CD4-positive, alpha-beta memory T cell (primary cell): ENCODE data around the gene ELANE. TPM values are rescaled to one million over a fixed set of nuclear protein-coding genes. Genes with fewer than 3 reads are reported as not detected.
"Not testable (repeated sequence)": the region's sequence is repeated elsewhere in the genome, so short reads cannot be mapped to it uniquely, and the experiment has no call there.

ENCODE experiments used
- CTCF ChIA-PET: fragments of 350-600 bp; sonication (Branson Sonifier 250); formaldehyde crosslinking; loops from one replicate; lab custom pipeline; 2021; ENCODE audit warnings: inconsistent platforms; ENCODE audit not compliant: partially characterized antibody; lab: Charles Lee
- POLR2A ChIA-PET: fragments of 350-600 bp; sonication (Branson Sonifier 250); formaldehyde crosslinking; loops from one replicate; lab custom pipeline; 2021; ENCODE audit not compliant: partially characterized antibody; lab: Charles Lee
- DNase-seq, 5 donors: peaks; one replicate each; pipeline versions ENCODE4 v3.0.0 to v3.0.0-alpha.2; 2020 to 2022; ENCODE audit warnings: mixed read lengths in 1 of 5
- H3K27ac ChIP-seq: one replicate; pipeline ENCODE4 v1.7.0; 2013; ENCODE audit warnings: low read depth, low read length
- H3K27me3 ChIP-seq: 2 replicates; pipeline ENCODE4 v1.7.0; 2013; ENCODE audit warnings: mild to moderate bottlenecking, low read length, moderate library complexity; ENCODE audit not compliant: insufficient read depth
- H3K36me3 ChIP-seq: 2 replicates; pipeline ENCODE4 v1.7.0; 2013; ENCODE audit warnings: mild to moderate bottlenecking, low read length, moderate library complexity; ENCODE audit not compliant: insufficient read depth
- H3K4me1 ChIP-seq: 2 replicates; pipeline ENCODE4 v1.7.0; 2013; ENCODE audit warnings: mild to moderate bottlenecking, low read length, moderate library complexity; ENCODE audit not compliant: insufficient read depth
- H3K4me3 ChIP-seq, 2 donors: one replicate each; pipeline ENCODE4 v1.7.0; 2013; ENCODE audit warnings: low read length in 2 of 2, mild to moderate bottlenecking in 1 of 2
- H3K9me3 ChIP-seq, 2 donors: one replicate each; pipeline ENCODE4 v1.7.0; 2013; ENCODE audit warnings: low read length in 2 of 2, control low read depth in 1 of 2; ENCODE audit not compliant: control insufficient read depth in 1 of 2
- H3K27ac Mint-ChIP-seq, 7 donors: one replicate each; pipeline ENCODE4 v1.8.0; 2020 to 2021; ENCODE audit warnings: mixed read lengths in 7 of 7, mild to moderate bottlenecking in 6 of 7, inconsistent platforms in 3 of 7, moderate library complexity in 3 of 7
- H3K27me3 Mint-ChIP-seq, 2 donors: one replicate each; pipeline ENCODE4 v1.8.0; 2020 to 2021; ENCODE audit warnings: mixed read lengths in 2 of 2
- H3K36me3 Mint-ChIP-seq, 2 donors: one replicate each; pipeline ENCODE4 v1.8.0; 2020 to 2021; ENCODE audit warnings: mixed read lengths in 2 of 2, inconsistent platforms in 1 of 2, mild to moderate bottlenecking in 1 of 2
- H3K4me1 Mint-ChIP-seq, 4 donors: one replicate each; pipeline ENCODE4 v1.8.0; 2020 to 2021; ENCODE audit warnings: mixed read lengths in 4 of 4, mild to moderate bottlenecking in 1 of 4
- H3K4me3 Mint-ChIP-seq, 8 donors: one replicate each; pipeline ENCODE4 v1.8.0; 2020 to 2021; ENCODE audit warnings: mixed read lengths in 8 of 8, mild to moderate bottlenecking in 7 of 8, moderate library complexity in 6 of 8, inconsistent platforms in 3 of 8
- H3K9me3 Mint-ChIP-seq, 8 donors: one replicate each; pipeline ENCODE4 v1.8.0; 2020 to 2021; ENCODE audit warnings: mixed read lengths in 8 of 8, mild to moderate bottlenecking in 5 of 8, inconsistent platforms in 3 of 8, moderate library complexity in 1 of 8
- intact Hi-C: fragments of 100-400 bp; cut with micrococcal nuclease; formaldehyde crosslinking; loops from one replicate; pipeline ENCODE4 v1.15.1; 2023
- polyA plus RNA-seq, 2 donors: library from polyadenylated mRNA; unstranded; fragments of 300-500 nt; fragmentation: Illumina TruSeq; gene quantifications; one replicate each; pipeline ENCODE4 v1.2.3, GENCODE V29; 2021
- total RNA-seq, 2 experiments: library from RNA; stranded (reverse); gene quantifications; one replicate each; pipeline ENCODE4 v1.2.3, GENCODE V29; 2021

The ELANE gene
- total and polyA plus RNA-seq, 4 experiments from 2014 or later, result not detected

DNA sequence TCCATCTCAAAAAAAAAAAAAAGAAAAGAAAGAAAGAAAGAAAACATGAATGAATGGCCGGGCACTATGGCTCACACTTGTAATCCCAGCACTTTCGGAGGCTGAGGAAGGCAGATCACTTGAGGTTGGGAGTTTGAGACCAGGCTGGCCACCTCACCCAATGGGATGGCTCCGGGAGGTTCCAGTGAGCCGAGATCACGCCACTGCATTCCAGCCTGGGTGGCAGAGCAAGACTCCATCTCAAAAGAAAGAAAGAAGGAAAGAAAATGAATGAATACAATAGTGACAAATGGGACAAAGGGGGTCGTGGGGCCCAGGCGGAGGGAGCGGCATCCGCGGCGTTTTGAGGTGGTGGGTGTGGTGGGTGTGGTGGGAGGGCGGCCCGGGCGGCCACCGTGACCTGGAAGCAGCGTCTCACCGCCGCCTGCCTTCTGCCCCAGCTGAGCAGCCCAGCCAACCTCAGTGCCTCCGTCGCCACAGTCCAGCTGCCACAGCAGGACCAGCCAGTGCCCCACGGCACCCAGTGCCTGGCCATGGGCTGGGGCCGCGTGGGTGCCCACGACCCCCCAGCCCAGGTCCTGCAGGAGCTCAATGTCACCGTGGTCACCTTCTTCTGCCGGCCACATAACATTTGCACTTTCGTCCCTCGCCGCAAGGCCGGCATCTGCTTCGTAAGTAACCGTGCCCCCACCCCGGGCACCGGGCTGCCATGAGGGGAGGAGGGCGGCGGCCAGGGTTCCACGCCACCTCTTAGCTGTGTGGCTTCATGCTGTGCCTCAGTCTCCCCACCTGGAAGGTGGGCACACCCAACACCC, 6.2 kb upstream of the ELANE start:
- no peak for DNase-seq
- Mint-ChIP-seq H3K4me1 (peaks cover 0 to 10% (median 6%) of the 10 kb centered on the region in 4 donors), H3K36me3 (no peaks in the 10 kb centered on the region), H3K27ac (no peak overlapping the region), H3K9me3 (peaks cover 0 to 3% (median 0%) of the 10 kb centered on the region in 8 donors), H3K27me3 (peaks cover 18 to 32% of the 10 kb centered on the region in 2 donors), H3K4me3 (peak overlapping the region in 1 of 8 donors; percentile 35)
- Histone ChIP-seq H3K27ac (no peak overlapping the region), H3K27me3 (peaks cover 4% of the 10 kb centered on the region), H3K9me3 (no peaks in the 10 kb centered on the region), H3K4me1 (peaks cover 3% of the 10 kb centered on the region), H3K4me3 (no peak overlapping the region), H3K36me3 (no peaks in the 10 kb centered on the region)
- ChIA-PET CTCF (interaction anchor here (0.6 to 1.7 kb wide), 2 partner anchors 10 to 12 kb away, joined by 3 to 4 read pairs; no protein-coding TSS in a partner anchor), POLR2A (no interaction called here)
- intact Hi-C loops, result no loop called here

DNA sequence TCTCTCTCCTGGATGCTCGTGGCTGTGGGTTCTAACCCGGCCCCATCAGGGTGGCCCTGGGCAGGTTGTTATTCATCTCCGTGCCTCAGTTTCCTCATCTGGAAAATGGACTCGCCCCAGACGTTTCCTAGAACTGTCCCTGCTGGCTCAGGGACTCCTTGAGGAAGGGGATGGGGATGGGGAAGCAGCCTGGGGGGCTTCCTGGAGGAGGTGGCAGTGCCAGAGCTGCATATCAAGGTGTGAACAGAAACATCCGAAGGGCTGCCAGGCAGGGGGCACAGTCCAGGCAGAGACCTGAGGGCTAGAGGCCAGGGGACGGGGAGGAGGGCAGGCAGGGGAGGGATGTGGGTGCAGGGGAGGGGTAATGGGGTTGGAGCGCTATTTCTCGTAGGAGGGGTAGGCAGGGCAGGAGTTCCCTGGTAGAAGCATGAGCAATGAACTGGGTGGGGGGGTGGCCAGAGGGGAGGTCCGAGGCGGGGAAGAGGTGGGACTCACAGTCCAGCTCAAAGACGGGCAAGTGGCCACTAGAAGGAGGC, 3.6 kb upstream of the ELANE start:
- H3K9me3 Mint-ChIP-seq, result no peaks in the 10 kb centered on the region
- no peaks in the 10 kb centered on the region for H3K36me3 Mint-ChIP-seq
- no peak overlapping the region for H3K4me3 Mint-ChIP-seq
- ChIA-PET CTCF (no interaction called here), POLR2A (no interaction called here)
- H3K27ac ChIP-seq, result no peak overlapping the region
- no peaks in the 10 kb centered on the region for H3K9me3 ChIP-seq
- H3K4me1 Mint-ChIP-seq, result peaks cover 0 to 5% (median 3%) of the 10 kb centered on the region in 4 donors
- peaks cover 15 to 34% of the 10 kb centered on the region in 2 donors for H3K27me3 Mint-ChIP-seq
- H3K36me3 ChIP-seq, result no peaks in the 10 kb centered on the region
- H3K27ac Mint-ChIP-seq, result no peak overlapping the region
- DNase-seq, result no peak
- H3K4me1 ChIP-seq, result peaks cover 3% of the 10 kb centered on the region
- peaks cover 4% of the 10 kb centered on the region for H3K27me3 ChIP-seq
- no peak overlapping the region for H3K4me3 ChIP-seq
- intact Hi-C loops, result no loop called here

DNA sequence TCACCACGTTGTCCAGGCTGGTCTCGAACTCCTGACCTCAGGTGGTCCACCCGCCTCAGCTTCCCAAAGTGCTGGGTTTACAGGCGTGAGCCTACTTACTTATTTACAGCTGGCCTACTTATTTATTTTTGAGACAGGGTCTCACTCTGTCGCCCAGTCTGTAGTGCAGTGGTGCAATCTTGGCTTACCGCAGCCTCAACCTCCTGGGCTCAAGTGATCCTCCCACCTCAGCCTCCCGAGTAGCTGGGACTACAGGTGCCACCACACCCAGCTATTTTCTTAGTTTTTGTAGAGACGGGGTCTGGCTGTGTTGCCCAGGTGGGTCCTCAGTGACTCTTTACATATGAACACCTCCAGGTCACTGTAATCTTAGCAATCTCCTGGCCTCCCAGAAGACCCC, 2.9 kb upstream of the ELANE start:
- POLR2A ChIA-PET, H3K9me3 Mint-ChIP-seq, intact Hi-C loops, H3K4me1 ChIP-seq, H3K4me3 ChIP-seq, H3K36me3 Mint-ChIP-seq, CTCF ChIA-PET, H3K4me1 Mint-ChIP-seq, H3K27me3 ChIP-seq, H3K4me3 Mint-ChIP-seq, H3K27ac ChIP-seq, H3K36me3 ChIP-seq, H3K9me3 ChIP-seq, DNase-seq, H3K27ac Mint-ChIP-seq: not testable (repeated sequence)
- peaks cover 15 to 34% of the 10 kb centered on the region in 2 donors for H3K27me3 Mint-ChIP-seq

DNA sequence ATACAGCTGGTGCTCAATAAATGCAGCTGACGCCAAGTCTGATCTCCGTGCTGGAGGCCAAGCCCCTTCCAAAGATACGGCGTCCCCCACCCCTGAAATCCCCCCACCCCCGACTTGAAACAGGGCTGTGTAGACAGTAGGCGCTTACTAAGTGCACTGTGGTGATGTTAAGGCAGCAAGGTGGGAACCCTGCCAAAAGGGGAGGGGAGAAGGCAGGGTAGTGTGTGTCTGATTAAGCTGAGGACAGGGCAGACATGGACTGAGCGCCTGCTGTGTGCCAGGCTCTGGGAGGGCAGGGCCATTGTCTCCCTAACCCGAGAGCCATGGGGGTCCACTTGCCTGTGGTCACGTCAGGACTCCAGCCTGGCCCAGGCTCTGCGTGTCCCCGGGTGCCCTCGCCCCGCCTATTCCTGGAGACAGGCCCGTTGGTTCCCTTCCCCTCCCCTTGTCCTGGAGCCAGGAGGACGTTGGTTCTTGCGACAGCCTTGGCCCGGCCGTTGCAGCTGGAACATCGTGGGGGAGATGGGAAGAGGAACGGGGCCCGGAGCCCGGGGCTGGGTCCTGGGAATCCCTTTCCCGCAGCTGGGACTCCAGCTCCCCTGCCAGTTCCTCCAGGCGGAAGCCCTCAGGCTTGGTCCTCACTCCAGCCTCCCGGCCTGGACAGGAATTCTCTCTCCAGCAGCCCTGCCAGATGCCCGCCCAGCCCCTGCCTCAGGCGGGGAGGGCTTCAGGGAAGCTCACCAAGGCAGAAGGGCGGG, 1.7 kb upstream of the ELANE start:
- POLR2A ChIA-PET, result no interaction called here
- no peak for DNase-seq
- no peak overlapping the region for H3K4me3 Mint-ChIP-seq
- Histone ChIP-seq H3K4me1 (no peaks in the 10 kb centered on the region), H3K36me3 (no peaks in the 10 kb centered on the region), H3K27me3 (no peaks in the 10 kb centered on the region), H3K27ac (no peak overlapping the region), H3K4me3 (no peak overlapping the region), H3K9me3 (no peaks in the 10 kb centered on the region)
- CTCF ChIA-PET, result no interaction called here
- H3K4me1 Mint-ChIP-seq, result no peaks in the 10 kb centered on the region
- peaks cover 12 to 30% of the 10 kb centered on the region in 2 donors for H3K27me3 Mint-ChIP-seq
- H3K9me3 Mint-ChIP-seq, result no peaks in the 10 kb centered on the region
- H3K36me3 Mint-ChIP-seq, result no peaks in the 10 kb centered on the region
- intact Hi-C loops, result no loop called here
- no peak overlapping the region for H3K27ac Mint-ChIP-seq

DNA sequence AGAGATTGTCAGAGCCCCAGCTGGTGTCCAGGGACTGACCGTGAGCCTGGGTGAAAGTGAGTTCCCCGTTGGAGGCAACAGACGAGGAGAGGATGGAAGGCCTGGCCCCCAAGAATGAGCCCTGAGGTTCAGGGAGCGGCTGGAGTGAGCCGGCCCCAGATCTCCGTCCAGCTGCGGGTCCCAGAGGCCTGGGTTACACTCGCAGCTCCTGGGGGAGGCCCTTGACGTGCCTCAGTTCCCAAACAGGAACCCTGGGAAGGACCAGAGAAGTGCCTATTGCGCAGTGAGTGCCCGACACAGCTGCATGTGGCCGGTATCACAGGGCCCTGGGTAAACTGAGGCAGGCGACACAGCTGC, 1.1 kb upstream of the ELANE start:
- Mint-ChIP-seq H3K4me3 (no peak overlapping the region), H3K36me3 (no peaks in the 10 kb centered on the region), H3K9me3 (no peaks in the 10 kb centered on the region), H3K27me3 (peaks cover 7 to 26% of the 10 kb centered on the region in 2 donors), H3K4me1 (no peaks in the 10 kb centered on the region), H3K27ac (no peak overlapping the region)
- Histone ChIP-seq H3K36me3 (no peaks in the 10 kb centered on the region), H3K9me3 (no peaks in the 10 kb centered on the region), H3K4me3 (no peak overlapping the region), H3K27ac (no peak overlapping the region), H3K4me1 (no peaks in the 10 kb centered on the region), H3K27me3 (no peaks in the 10 kb centered on the region)
- intact Hi-C loops, result no loop called here
- CTCF ChIA-PET, result no interaction called here
- POLR2A ChIA-PET, result no interaction called here
- DNase-seq, result no peak

DNA sequence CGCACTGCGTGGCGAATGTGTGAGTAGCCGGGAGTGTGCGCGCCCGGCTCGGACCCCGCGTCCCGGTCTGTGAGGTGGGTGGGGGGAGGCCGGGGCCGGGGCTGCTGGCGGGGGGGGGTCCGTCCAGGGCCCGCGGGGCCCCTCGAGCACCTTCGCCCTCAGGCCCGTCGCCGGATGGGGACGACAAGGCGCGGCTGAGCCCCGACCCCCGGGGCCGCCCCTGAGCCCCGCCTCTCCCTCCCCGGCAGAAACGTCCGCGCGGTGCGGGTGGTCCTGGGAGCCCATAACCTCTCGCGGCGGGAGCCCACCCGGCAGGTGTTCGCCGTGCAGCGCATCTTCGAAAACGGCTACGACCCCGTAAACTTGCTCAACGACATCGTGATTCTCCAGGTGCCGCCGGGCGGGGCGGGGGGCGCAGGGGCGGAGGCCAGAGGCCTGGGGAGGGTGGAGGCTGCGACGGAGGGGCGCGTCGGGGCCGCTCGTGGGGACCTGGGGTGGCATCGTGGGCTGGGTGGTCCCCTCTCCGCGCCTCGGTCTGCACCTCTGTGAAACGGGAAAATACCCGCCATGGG, 997 bp downstream of the ELANE start:
- H3K4me1 Mint-ChIP-seq, result peaks cover 0 to 5% (median under 1%) of the 10 kb centered on the region in 4 donors
- H3K4me3 Mint-ChIP-seq, result no peak overlapping the region
- Histone ChIP-seq H3K36me3 (no peaks in the 10 kb centered on the region), H3K27me3 (no peaks in the 10 kb centered on the region), H3K4me3 (no peak overlapping the region), H3K27ac (no peak overlapping the region), H3K9me3 (no peaks in the 10 kb centered on the region), H3K4me1 (no peaks in the 10 kb centered on the region)
- no peaks in the 10 kb centered on the region for H3K9me3 Mint-ChIP-seq
- peaks cover 4 to 18% of the 10 kb centered on the region in 2 donors for H3K27me3 Mint-ChIP-seq
- ChIA-PET CTCF (no interaction called here), POLR2A (no interaction called here)
- H3K36me3 Mint-ChIP-seq, result no peaks in the 10 kb centered on the region
- intact Hi-C loops, result no loop called here
- DNase-seq, result no peak
- H3K27ac Mint-ChIP-seq, result no peak overlapping the region
